LNCAP (cell line): ENCODE results near the gene WNT16.

Experiments
- CTCF ChIP-seq: fragments of 450-650 bp; IDR thresholded peaks from 2 replicates; pipeline ENCODE4 v1.5.1; 2017; ENCODE audit warnings: mild to moderate bottlenecking

Gene WNT16

GRCh38 chr7:121366852-121367431, 38.1 kb downstream of the WNT16 start:
- peak; percentile 84 for TF ChIP-seq CTCF

- no peak for TF ChIP-seq CTCF
These were observed 40.7 kb downstream of the WNT16 start for GRCh38 chr7:121369462-121369861.

GRCh38 chr7:121371367-121371766, 42.6 kb downstream of the WNT16 start:
- no peak for TF ChIP-seq CTCF

- TF ChIP-seq CTCF = no peak
These were observed 43.1 kb downstream of the WNT16 start for GRCh38 chr7:121371883-121372282.

GRCh38 chr7:121372376-121373010, 43.7 kb downstream of the WNT16 start:
- TF ChIP-seq CTCF = no peak

- no peak for TF ChIP-seq CTCF
These were observed 44.4 kb downstream of the WNT16 start for GRCh38 chr7:121373177-121373576.

- TF ChIP-seq CTCF = no peak
These were observed 48.2 kb downstream of the WNT16 start for GRCh38 chr7:121376979-121377378.
